ENCODE results near the gene TGM3.

TGM3 gene

DNA sequence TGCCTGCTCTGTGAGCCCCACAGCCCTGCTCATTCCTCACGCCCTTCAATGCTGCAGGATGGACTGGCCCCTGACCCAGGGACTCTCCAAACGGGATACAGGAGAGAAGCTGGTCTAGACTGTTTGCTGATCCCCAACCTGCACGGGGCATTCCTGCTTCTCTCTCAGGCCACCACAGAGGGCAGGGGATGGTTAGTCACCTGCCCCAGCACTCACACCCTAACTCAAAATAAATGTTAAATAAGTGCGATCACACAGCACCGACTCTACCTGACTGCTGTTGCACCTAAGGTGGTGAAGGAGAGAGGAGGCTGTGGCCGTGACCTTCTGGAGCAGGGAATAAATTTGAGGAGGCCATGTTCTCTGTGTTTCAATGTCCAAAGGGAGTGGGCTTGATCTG lies 45.0 kb downstream of the TGM3 start:
- no peak for DNase-seq

- no peak for DNase-seq
Observed at GRCh38 chr20:2341336-2341735, 45.5 kb downstream of the TGM3 start.

DNA sequence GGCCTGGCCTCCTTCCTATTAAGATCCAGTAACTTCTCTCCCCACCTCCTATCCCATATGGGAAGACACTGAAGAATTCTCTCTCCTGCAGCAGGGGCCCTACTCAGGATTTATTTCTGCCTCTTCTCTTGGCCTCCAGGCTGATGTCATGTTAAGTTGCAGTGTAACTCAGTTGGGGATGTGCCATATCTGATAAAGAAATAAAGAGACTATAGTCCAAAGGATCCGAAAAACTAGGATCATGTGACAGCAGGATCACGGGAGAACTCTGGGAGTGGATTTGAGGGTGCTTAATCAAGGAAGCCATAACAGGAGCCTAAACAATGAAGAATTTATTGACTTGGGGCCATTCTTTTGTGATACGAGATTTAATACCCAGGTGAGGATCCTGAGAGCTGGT lies 46.4 kb downstream of the TGM3 start:
- no peak for DNase-seq

- no peak for DNase-seq
Observed at GRCh38 chr20:2346188-2346587, 50.4 kb downstream of the TGM3 start.

- DNase-seq: no peak
Observed at GRCh38 chr20:2348336-2348735, 52.5 kb downstream of the TGM3 start.

- DNase-seq: no peak
Observed at GRCh38 chr20:2349801-2350200, 54.0 kb downstream of the TGM3 start.

DNA sequence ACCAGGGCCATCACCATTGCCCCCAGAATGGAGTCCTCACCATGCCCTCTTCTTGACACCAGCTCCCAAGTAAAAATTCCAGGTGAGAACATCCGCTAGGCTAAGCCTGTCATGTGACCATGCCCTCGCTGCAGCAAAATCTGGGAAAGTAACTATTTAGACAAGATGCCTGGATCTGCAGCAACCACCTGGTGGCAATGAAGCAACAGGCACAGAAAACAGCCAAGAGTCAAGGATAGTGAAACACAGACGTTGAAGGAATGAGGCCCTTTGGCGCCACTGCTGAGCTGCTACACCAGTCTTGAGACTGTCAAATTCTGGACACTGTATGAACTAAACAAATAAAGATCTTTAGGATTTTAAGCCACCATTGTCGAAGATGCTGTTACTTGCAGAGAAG lies 54.8 kb downstream of the TGM3 start:
- no peak for DNase-seq

DNA sequence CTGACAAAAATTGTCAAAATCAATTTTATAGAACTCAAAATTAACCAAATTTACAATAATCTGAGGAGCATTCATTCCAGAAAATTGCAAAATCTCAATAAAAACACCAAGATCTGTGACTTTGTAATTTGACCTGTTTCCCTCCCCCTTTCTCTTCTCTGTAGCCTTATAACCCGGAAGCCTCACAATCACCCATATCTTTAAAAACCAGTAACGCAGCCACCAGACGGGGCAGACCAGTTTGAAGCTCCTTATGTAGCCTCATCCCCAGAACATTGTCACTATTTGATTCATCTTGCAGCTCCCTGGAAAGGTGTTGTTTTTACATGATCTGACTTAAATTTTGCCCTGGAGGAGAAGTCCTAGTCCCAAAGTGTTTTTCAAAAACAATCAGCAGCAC lies 57.4 kb downstream of the TGM3 start:
- DNase-seq: no peak

GRCh38 chr20:2357114-2357513 lies 61.3 kb downstream of the TGM3 start:
- DNase-seq: no peak

- DNase-seq: no peak
Observed at GRCh38 chr20:2358006-2358405, 62.2 kb downstream of the TGM3 start.

- DNase-seq: no peak
Observed at GRCh38 chr20:2361035-2361593, 65.3 kb downstream of the TGM3 start.

- DNase-seq: no peak
Observed at GRCh38 chr20:2363187-2363586, 67.4 kb downstream of the TGM3 start.

DNA sequence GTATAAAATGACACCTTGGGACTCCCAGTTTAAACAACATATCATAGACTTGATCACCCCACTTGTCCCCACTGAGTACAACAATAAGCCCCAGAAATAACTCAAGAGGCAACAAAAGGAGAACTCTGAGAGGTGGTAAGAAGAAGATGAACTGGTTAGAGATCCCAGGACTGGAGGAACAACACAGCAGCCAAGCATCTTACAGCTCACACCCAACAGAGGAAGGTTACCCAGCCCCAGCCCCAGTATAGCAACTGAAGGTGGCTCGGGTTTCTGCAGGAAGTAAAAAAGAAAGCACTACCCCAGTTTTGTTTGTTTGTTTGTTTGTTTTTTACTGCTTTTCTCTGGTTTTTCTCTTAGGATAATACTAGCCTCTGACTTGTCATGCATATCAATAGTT lies 67.8 kb downstream of the TGM3 start:
- DNase-seq: no peak

DNA sequence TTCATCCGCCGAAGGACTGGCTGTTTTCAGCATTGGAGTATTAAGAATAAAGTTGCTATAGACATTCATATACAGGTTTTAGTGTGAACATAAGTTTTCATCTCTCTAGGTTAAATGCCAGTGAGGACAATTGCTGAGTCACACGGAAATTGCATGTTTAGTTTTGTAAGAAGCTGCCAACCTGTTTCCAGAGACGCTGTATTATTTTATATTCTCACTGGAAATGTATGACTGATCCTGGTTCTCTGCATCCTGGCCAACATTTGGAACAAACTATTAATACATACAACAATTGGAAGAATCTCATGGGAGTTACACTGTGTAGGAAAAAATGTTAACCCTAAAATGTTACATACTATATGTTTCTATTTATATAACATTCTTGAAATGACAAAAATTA lies 68.2 kb downstream of the TGM3 start:
- no peak for DNase-seq

DNA sequence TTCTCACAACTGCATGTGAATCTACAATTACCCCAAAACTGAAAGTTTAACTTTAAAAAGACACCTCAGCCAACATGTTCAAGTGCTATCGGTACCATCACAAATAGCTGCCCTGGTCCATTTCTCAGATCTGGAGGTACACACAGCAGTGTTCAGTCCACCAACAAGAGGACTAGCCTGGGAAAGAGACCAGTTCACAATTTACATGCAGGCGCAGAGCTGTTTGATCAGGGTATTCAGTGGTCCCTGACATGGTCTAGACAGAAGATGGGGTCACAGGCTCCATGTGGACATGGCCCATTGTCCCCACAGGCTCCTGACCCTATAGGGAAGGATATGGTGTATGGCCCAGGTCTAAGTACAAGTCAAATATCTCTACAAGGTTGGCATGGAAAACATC lies 69.3 kb downstream of the TGM3 start:
- DNase-seq: no peak

GRCh38 chr20:2365666-2366065 lies 69.9 kb downstream of the TGM3 start:
- DNase-seq: no peak

- no peak for DNase-seq
Observed at GRCh38 chr20:2368621-2369020, 72.8 kb downstream of the TGM3 start.

DNA sequence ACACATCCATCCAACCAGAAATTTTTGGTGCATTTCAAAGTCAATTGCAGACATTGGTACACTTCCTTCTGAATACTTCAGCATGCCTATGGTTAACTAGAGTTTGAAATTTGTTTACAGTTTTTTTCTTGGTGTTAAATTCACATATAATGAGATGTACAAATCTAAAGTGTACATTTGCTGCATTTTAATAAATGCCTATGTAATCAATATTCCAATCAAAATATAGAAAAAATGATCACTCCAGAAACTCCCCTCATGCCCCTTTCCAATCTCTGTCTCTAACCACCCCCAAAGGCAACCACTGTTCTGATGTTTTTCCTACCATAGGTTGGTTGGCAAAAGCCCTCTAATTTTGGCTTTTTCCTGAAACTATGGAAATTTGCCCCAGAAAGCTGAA lies 77.3 kb downstream of the TGM3 start:
- no peak for DNase-seq

DNA sequence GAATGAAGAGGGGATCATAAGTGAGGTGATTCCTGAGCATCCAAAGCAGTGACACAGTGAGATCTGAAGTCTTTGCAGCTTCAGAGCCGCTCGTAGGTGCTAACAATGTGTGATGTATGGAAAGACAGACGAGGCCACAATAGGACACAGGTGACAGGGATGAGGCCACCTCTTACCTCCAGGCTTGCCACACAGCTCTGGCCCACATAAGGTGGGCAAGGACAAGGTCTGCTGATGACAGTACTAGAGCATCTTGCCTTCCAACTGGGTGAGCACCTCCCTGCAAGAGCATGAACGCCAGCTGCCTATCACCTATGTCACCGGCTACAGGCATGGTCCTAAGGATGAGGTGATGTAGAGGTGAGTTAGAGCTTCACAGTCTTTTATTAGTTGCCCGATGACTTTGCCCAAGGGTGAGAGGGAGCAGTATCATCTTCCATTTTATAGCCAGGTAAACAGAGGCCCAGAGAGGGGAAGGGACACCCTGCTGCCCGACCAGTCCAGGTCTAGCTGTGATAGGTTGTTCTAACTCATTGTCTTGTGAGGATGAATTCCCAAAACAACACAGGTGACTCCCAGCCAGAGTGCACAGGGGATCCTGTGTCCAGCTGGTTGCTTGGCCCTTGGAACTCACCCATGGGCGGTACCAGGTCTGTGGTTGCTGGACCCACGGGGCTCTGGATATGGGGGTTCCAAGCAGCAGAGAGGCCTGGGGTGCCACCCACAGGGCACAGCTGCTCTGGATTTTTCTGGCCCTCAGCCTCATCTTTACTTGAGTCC lies 78.7 kb downstream of the TGM3 start:
- no peak for DNase-seq

- no peak for DNase-seq
Observed at GRCh38 chr20:2378893-2379292, 83.1 kb downstream of the TGM3 start.

GRCh38 chr20:2379511-2380229 lies 83.9 kb downstream of the TGM3 start:
- DNase-seq: no peak

- DNase-seq: no peak
Observed at GRCh38 chr20:2380601-2381000, 84.8 kb downstream of the TGM3 start, which contains the start of gene TGM6. TGM6 (plus strand) TSS chr20:2380901; CDS start chr20:2380969, 68 bp downstream.

DNA sequence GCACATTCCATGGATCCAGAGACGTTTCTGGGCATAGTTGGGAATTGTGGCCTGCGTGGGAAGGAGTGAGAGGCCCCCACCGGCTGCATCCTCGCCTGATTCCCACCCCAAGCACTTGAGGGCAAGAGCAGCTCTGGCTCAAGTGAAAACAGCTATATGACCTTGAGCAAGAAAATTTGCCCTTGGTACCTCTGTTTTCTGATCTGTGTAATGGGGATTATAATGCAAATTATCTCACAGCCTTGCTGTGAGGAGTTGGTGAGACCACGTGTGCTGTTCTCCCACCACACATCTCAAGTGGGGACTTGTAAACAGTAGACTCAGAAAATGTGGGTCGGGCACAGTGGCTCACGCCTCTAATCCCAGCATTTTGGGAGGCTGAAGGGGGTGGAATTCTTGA lies 85.5 kb downstream of the TGM3 start:
- DNase-seq: no peak

GRCh38 chr20:2382833-2383232 lies 87.0 kb downstream of the TGM3 start:
- no peak for DNase-seq

All from NCI-H446 treated with DMSO at 0.1 percent for 48 hours (cell line).